ENCODE data around the gene NFIB. TPM values are rescaled to one million over a fixed set of nuclear protein-coding genes. Genes with fewer than 3 reads are reported as not detected.

The NFIB gene
- polyA plus RNA-seq, 1 of the 3 experiments (the other 2 are of a cell fraction) = 9.2 TPM

- H3K9me3 ChIP-seq = no peaks in the 10 kb centered on the region
- no peak overlapping the region for H3K4me2 ChIP-seq
- no peak overlapping the region for H3K4me3 ChIP-seq (ENCODE audit: low read depth in 2 of 2, low read length in 1 of 2)
- TF ChIP-seq REST (IDR thresholded peaks at IDR 0.05; ENCODE audit: low read depth, low read length) (no peak), NRF1 (IDR thresholded peaks at IDR 0.05; ENCODE audit: low read depth, low read length) (no peak), MXI1 (IDR thresholded peaks at IDR 0.05; ENCODE audit: low read depth, low read length) (no peak), JUND (IDR thresholded peaks at IDR 0.05) (no peak), RAD21 (IDR thresholded peaks at IDR 0.05; ENCODE audit: low read length) (no peak), MAX (IDR thresholded peaks at IDR 0.05; ENCODE audit: low read depth) (no peak), USF1 (IDR thresholded peaks at IDR 0.05; ENCODE audit: borderline replicate concordance, low read depth) (no peak), FOXJ3 (CRISPR knock-in tag; IDR thresholded peaks at IDR 0.05) (no peak), YY1 (IDR thresholded peaks at IDR 0.05; ENCODE audit: low read depth) (no peak), SMC3 (IDR thresholded peaks at IDR 0.05; ENCODE audit: low read depth, low read length) (no peak), POLR2AphosphoS5 (IDR thresholded peaks at IDR 0.05; ENCODE audit: low read depth, low read length) (no peak), MEF2A (IDR thresholded peaks at IDR 0.05; ENCODE audit: borderline replicate concordance, low read depth) (no peak)
- DNase-seq = no peak
- no peaks in the 10 kb centered on the region for H3K9me2 ChIP-seq
- H2AFZ ChIP-seq (ENCODE audit: low read depth) = no peak overlapping the region
- H3K27ac ChIP-seq (ENCODE audit: low read depth in 2 of 2, low read length in 1 of 2) = no peak overlapping the region
- no peaks in the 10 kb centered on the region; the same call in none of the 2 replicates for H4K20me1 ChIP-seq (ENCODE audit: insufficient read depth)
- peaks cover 5% of the 10 kb centered on the region for H3F3A ChIP-seq (replicated peaks; ENCODE audit: insufficient read depth)
- H3K36me3 ChIP-seq (replicated peaks in 1 of 2; ENCODE audit: control insufficient read depth in 1 of 2, insufficient read depth in 2 of 2, low read length in 1 of 2) = peaks cover 0 to 10% of the 10 kb centered on the region in 2 experiments
- no peaks in the 10 kb centered on the region for H3K27me3 ChIP-seq (ENCODE audit: insufficient read depth)
- POLR2A ChIA-PET = no interaction called here
- H3K4me1 ChIP-seq (ENCODE audit: control insufficient read depth in 1 of 2, insufficient read depth in 2 of 2, low read depth in 1 of 2, low read length in 1 of 2) = peaks cover 22% of the 10 kb centered on the region in 2 experiments
- WGBS (ENCODE audit: low lambda C conversion rate) = 98% methylated on average over 4 of the region's 4 CpGs
- peaks cover 60% of the 10 kb centered on the region for H3K79me2 ChIP-seq (ENCODE audit: insufficient read depth)
- no peak overlapping the region for H3K9ac ChIP-seq
- CTCF ChIA-PET = no interaction called here
These were observed 53.8 kb downstream of the NFIB start for GRCh38 chr9:14260101-14260500.

GRCh38 chr9:14258660-14259239 lies 55.2 kb downstream of the NFIB start:
- Histone ChIP-seq H3K4me3 (ENCODE audit: low read depth in 2 of 2, low read length in 1 of 2) (no peak overlapping the region), H3K79me2 (ENCODE audit: insufficient read depth) (peaks cover 62% of the 10 kb centered on the region), H3K36me3 (replicated peaks in 1 of 2; ENCODE audit: control insufficient read depth in 1 of 2, insufficient read depth in 2 of 2, low read length in 1 of 2) (peaks cover 0 to 12% of the 10 kb centered on the region in 2 experiments), H3K27me3 (ENCODE audit: insufficient read depth) (no peaks in the 10 kb centered on the region), H3K4me1 (ENCODE audit: control insufficient read depth in 1 of 2, insufficient read depth in 2 of 2, low read depth in 1 of 2, low read length in 1 of 2) (peaks cover 22% of the 10 kb centered on the region in 2 experiments), H4K20me1 (ENCODE audit: insufficient read depth) (no peaks in the 10 kb centered on the region; the same call in none of the 2 replicates), H3K4me2 (0 out of 2 replicates have a peak overlapping the region, but pooled peaks have one; percentile 8), H3K27ac (ENCODE audit: low read depth in 2 of 2, low read length in 1 of 2) (peak overlapping the region; percentile 16 to 66; a peak in 3 of 4 replicates), H3K9ac (no peak overlapping the region), H3K9me2 (no peaks in the 10 kb centered on the region), H3F3A (replicated peaks; ENCODE audit: insufficient read depth) (peaks cover 5% of the 10 kb centered on the region), H2AFZ (ENCODE audit: low read depth) (no peak overlapping the region), H3K9me3 (no peaks in the 10 kb centered on the region)
- POLR2A ChIA-PET = no interaction called here
- no peak for DNase-seq
- 53% methylated on average over 4 of the region's 4 CpGs for WGBS (ENCODE audit: low lambda C conversion rate)
- TF ChIP-seq RCOR1 (IDR thresholded peaks at IDR 0.05; ENCODE audit: low read length) = no peak
- no peak for TF ChIP-seq TCF12 (IDR thresholded peaks at IDR 0.05)
- no peak for TF ChIP-seq EP300 (IDR thresholded peaks at IDR 0.05; ENCODE audit: borderline replicate concordance in 1 of 2, low read depth in 1 of 2, low read length in 1 of 2)
- TF ChIP-seq SIN3A (IDR thresholded peaks at IDR 0.05; ENCODE audit: borderline replicate concordance, low read depth, low read length) = no peak
- TF ChIP-seq TEAD4 (IDR thresholded peaks at IDR 0.05; ENCODE audit: borderline replicate concordance, insufficient read depth) = 0 out of 2 replicates have a peak, but pooled peaks have one; percentile 10
- TF ChIP-seq MXI1 (IDR thresholded peaks at IDR 0.05; ENCODE audit: low read depth, low read length) = no peak
- no peak for TF ChIP-seq IRF3 (IDR thresholded peaks at IDR 0.05; ENCODE audit: low read depth, low read length)
- CTCF ChIA-PET = interaction anchor here (0.8 kb wide), 1 partner anchor 11 kb away, joined by 3 read pairs; no protein-coding TSS in a partner anchor

Data from SK-N-SH (cell line).